HK-2 (cell line): ENCODE measurements around the gene SYT14.
A peak's percentile ranks its signal among the peaks of the same experiment; 100 is the strongest.
"Not testable (repeated sequence)": the region's sequence is repeated elsewhere in the genome, so short reads cannot be mapped to it uniquely, and the experiment has no call there.

Experiments used
- DNase-seq: peaks from one replicate; pipeline ENCODE4 v3.0.0-alpha.2; 2018; ENCODE audit not compliant: unreplicated experiment

The SYT14 gene

GRCh38 chr1:209937996-209938959 is at the start of gene SYT14:
Gene SYT14 (plus strand): TSS chr1:209938217. CDS start chr1:209938265, 48 bp downstream.
- peak; percentile 83 for DNase-seq

GRCh38 chr1:209888291-209889076 is 49.5 kb upstream of the SYT14 start:
- DNase-seq = not testable (repeated sequence)

GRCh38 chr1:209889077-209889418 is 49.0 kb upstream of the SYT14 start:
- DNase-seq = no peak

- DNase-seq = no peak
Measured at GRCh38 chr1:209890641-209891330, 47.2 kb upstream of the SYT14 start.

- DNase-seq = no peak
Measured at GRCh38 chr1:209893751-209894150, 44.3 kb upstream of the SYT14 start.

- DNase-seq = peak; percentile 77
Measured at GRCh38 chr1:209895709-209896108, 42.3 kb upstream of the SYT14 start.

- no peak for DNase-seq
Measured at GRCh38 chr1:209896346-209896745, 41.7 kb upstream of the SYT14 start.

- DNase-seq = not testable (repeated sequence)
Measured at GRCh38 chr1:209898271-209898670, 39.7 kb upstream of the SYT14 start.

- DNase-seq = not testable (repeated sequence)
Measured at GRCh38 chr1:209898851-209899250, 39.2 kb upstream of the SYT14 start.

- no peak for DNase-seq
Measured at GRCh38 chr1:209899948-209900347, 38.1 kb upstream of the SYT14 start.

- peak; percentile 74 for DNase-seq
Measured at GRCh38 chr1:209900734-209901133, 37.3 kb upstream of the SYT14 start.

GRCh38 chr1:209901211-209901610 is 36.8 kb upstream of the SYT14 start:
- DNase-seq = no peak

GRCh38 chr1:209904774-209905173 is 33.2 kb upstream of the SYT14 start:
- DNase-seq = not testable (repeated sequence)

- no peak for DNase-seq
Measured at GRCh38 chr1:209911746-209912145, 26.3 kb upstream of the SYT14 start.

GRCh38 chr1:209912306-209912705 is 25.7 kb upstream of the SYT14 start:
- no peak for DNase-seq

- DNase-seq = not testable (repeated sequence)
Measured at GRCh38 chr1:209919637-209920036, 18.4 kb upstream of the SYT14 start.

GRCh38 chr1:209920844-209921243 is 17.2 kb upstream of the SYT14 start:
- no peak for DNase-seq

GRCh38 chr1:209924390-209924789 is 13.6 kb upstream of the SYT14 start:
- DNase-seq = no peak

- DNase-seq = no peak
Measured at GRCh38 chr1:209926045-209926444, 12.0 kb upstream of the SYT14 start.

- DNase-seq = no peak
Measured at GRCh38 chr1:209927466-209927865, 10.6 kb upstream of the SYT14 start.

GRCh38 chr1:209929751-209930150 is 8.3 kb upstream of the SYT14 start:
- no peak for DNase-seq

- DNase-seq = no peak
Measured at GRCh38 chr1:209931141-209931540, 6.9 kb upstream of the SYT14 start.
